Fibroblast of lung (primary cell): ENCODE measurements around the gene FNTB.

Experiments used
- EZH2 ChIP-seq: IDR thresholded peaks from 2 replicates; pipeline ENCODE4 v1.5.1; 2012; ENCODE audit warnings: low read length, control low read depth, mild to moderate bottlenecking; ENCODE audit errors: missing control alignments
- TF ChIP-seq, protein P1 (sequence below), 2 donors: IDR thresholded peaks in 1 of 2; conservative IDR thresholded peaks in 1 of 2; 1 replicate in 1 of 2; 2 replicates in 1 of 2; pipeline ENCODE4 v1.5.1; 2011 to 2012; ENCODE audit warnings: low read length in 2 of 2, control low read depth in 1 of 2, inconsistent platforms in 1 of 2, low read depth in 1 of 2, mild to moderate bottlenecking in 1 of 2

DNA sequence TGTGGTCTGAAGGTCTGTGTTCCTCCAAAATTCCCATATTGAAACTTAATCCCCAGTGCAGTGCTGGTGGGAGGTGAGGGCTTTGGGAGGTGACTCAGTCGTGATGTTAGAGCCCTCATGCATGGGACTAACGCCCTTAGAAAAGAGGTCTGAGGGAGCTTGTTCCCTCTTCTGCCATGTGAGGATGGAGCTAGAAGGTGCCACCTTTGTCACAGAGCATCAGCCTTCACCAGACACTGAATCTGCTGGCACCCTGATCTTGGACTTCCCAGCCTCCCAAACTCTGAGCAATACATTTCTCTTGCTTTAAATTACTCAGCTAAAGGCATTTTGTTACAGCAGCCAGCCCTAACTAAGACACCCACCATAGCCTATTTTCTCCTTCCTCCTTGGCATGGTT lies 28.5 kb upstream of the FNTB start:
- TF ChIP-seq, protein P1, sequence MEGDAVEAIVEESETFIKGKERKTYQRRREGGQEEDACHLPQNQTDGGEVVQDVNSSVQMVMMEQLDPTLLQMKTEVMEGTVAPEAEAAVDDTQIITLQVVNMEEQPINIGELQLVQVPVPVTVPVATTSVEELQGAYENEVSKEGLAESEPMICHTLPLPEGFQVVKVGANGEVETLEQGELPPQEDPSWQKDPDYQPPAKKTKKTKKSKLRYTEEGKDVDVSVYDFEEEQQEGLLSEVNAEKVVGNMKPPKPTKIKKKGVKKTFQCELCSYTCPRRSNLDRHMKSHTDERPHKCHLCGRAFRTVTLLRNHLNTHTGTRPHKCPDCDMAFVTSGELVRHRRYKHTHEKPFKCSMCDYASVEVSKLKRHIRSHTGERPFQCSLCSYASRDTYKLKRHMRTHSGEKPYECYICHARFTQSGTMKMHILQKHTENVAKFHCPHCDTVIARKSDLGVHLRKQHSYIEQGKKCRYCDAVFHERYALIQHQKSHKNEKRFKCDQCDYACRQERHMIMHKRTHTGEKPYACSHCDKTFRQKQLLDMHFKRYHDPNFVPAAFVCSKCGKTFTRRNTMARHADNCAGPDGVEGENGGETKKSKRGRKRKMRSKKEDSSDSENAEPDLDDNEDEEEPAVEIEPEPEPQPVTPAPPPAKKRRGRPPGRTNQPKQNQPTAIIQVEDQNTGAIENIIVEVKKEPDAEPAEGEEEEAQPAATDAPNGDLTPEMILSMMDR (conservative IDR thresholded peaks at IDR 0.05 in 1 of 2, IDR thresholded peaks at IDR 0.05 in 1 of 2; ENCODE audit: low read depth in 1 of 2, low read length in 2 of 2) = no peak
- TF ChIP-seq EZH2 = no peak
